ENCODE data around the gene GTPBP4. TPM values are rescaled to one million over a fixed set of nuclear protein-coding genes. Genes with fewer than 3 reads are reported as not detected.

The GTPBP4 gene
- total RNA-seq, 1 donor from 2014 or later = 14.1 TPM

DNA sequence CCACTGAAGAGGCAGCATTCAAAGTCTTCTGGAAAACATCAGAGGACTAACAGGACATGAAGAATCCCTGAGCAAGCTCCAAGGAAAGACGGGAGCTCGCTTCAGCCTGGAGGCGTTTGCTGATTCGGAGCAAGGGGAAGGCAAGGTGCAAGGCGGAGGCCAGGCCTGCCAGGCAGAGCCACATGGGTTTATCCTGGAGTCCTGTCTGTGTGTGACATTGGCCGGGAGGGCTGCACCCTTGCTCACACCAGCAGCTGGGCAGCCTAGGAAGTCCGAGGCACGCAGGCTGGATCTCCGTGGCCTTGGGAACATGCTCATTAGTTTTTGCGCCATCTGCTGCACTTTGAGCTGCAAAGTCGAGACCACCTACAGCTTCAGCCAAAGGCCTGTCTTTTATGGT lies 34.4 kb upstream of the GTPBP4 start:
- H3K4me3 ChIP-seq (ENCODE audit: low read length in 3 of 3) = no peak overlapping the region
- H3K27ac ChIP-seq (ENCODE audit: low read depth, low read length) = no peak overlapping the region
- peaks cover 0 to 11% (median 9%) of the 10 kb centered on the region in 3 donors for H3K27me3 ChIP-seq (ENCODE audit: control insufficient read depth in 3 of 3, insufficient read depth in 3 of 3, low read length in 3 of 3)
- no peak overlapping the region for H3K9ac ChIP-seq (ENCODE audit: low read depth in 1 of 3, low read length in 3 of 3)
- no peaks in the 10 kb centered on the region for H3K4me1 ChIP-seq (ENCODE audit: control insufficient read depth in 3 of 3, insufficient read depth in 3 of 3, low read length in 3 of 3)
- H3K36me3 ChIP-seq (ENCODE audit: control insufficient read depth in 3 of 3, insufficient read depth in 3 of 3, low read length in 3 of 3) = no peaks in the 10 kb centered on the region
- H3K9me3 ChIP-seq (ENCODE audit: control insufficient read depth in 3 of 3, low read length in 3 of 3) = no peaks in the 10 kb centered on the region

DNA sequence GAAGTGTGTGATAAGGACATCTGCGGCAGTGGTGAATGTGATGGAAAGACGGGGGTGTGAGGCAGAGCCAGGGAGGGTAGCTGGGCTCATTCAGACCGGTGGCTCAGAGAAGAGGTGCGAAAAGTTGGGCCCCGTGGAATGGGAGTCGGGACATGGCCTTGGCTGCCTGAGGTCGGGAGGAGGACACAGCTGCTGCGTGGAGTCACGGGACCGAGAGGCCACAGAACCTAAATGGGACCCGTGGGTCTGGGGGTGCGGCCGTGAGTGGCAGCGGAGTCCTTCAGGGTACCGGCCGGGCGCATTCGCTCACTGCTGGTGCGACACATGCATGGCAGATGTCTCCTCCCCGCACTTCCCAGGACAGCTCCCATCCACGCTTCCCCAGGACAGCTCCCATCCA lies 33.8 kb upstream of the GTPBP4 start:
- Histone ChIP-seq H3K4me3 (ENCODE audit: low read length in 3 of 3) (no peak overlapping the region), H3K4me1 (ENCODE audit: control insufficient read depth in 3 of 3, insufficient read depth in 3 of 3, low read length in 3 of 3) (no peaks in the 10 kb centered on the region), H3K27me3 (ENCODE audit: control insufficient read depth in 3 of 3, insufficient read depth in 3 of 3, low read length in 3 of 3) (peaks cover 0 to 13% (median 11%) of the 10 kb centered on the region in 3 donors), H3K36me3 (ENCODE audit: control insufficient read depth in 3 of 3, insufficient read depth in 3 of 3, low read length in 3 of 3) (no peaks in the 10 kb centered on the region), H3K9ac (ENCODE audit: low read depth in 1 of 3, low read length in 3 of 3) (no peak overlapping the region), H3K27ac (ENCODE audit: low read depth, low read length) (no peak overlapping the region), H3K9me3 (ENCODE audit: control insufficient read depth in 3 of 3, low read length in 3 of 3) (no peaks in the 10 kb centered on the region)

- no peak overlapping the region for H3K4me3 ChIP-seq (ENCODE audit: low read length in 3 of 3)
- peaks cover 0 to 13% (median 11%) of the 10 kb centered on the region in 3 donors for H3K27me3 ChIP-seq (ENCODE audit: control insufficient read depth in 3 of 3, insufficient read depth in 3 of 3, low read length in 3 of 3)
- H3K27ac ChIP-seq (ENCODE audit: low read depth, low read length) = no peak overlapping the region
- no peaks in the 10 kb centered on the region for H3K9me3 ChIP-seq (ENCODE audit: control insufficient read depth in 3 of 3, low read length in 3 of 3)
- H3K36me3 ChIP-seq (ENCODE audit: control insufficient read depth in 3 of 3, insufficient read depth in 3 of 3, low read length in 3 of 3) = no peaks in the 10 kb centered on the region
- H3K9ac ChIP-seq (ENCODE audit: low read depth in 1 of 3, low read length in 3 of 3) = no peak overlapping the region
- no peaks in the 10 kb centered on the region for H3K4me1 ChIP-seq (ENCODE audit: control insufficient read depth in 3 of 3, insufficient read depth in 3 of 3, low read length in 3 of 3)
Measured at GRCh38 chr10:955127-955819, 33.0 kb upstream of the GTPBP4 start.

DNA sequence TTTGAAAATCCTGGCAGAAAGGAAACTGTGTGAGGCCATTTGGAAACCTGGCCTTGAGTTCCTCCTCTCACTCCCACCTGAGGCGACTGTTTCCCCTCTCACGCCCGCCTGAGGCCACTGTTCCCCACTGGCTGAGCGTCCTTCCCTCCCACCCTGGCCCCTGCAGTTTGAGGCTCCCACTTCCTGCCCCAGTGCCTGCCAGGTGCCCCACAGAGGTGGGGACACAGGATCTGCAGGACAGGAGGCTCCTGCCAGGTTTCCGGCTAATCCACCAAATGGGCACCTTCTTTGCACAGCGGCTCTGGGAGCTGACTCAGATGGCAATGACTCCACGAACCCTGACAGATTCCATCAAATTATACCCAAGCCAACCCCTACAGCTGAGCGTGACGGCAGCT lies 32.4 kb upstream of the GTPBP4 start:
- no peak overlapping the region for H3K4me3 ChIP-seq (ENCODE audit: low read length in 3 of 3)
- H3K27me3 ChIP-seq (ENCODE audit: control insufficient read depth in 3 of 3, insufficient read depth in 3 of 3, low read length in 3 of 3) = peaks cover 0 to 13% (median 11%) of the 10 kb centered on the region in 3 donors
- H3K9me3 ChIP-seq (ENCODE audit: control insufficient read depth in 3 of 3, low read length in 3 of 3) = no peaks in the 10 kb centered on the region
- no peaks in the 10 kb centered on the region for H3K4me1 ChIP-seq (ENCODE audit: control insufficient read depth in 3 of 3, insufficient read depth in 3 of 3, low read length in 3 of 3)
- H3K36me3 ChIP-seq (ENCODE audit: control insufficient read depth in 3 of 3, insufficient read depth in 3 of 3, low read length in 3 of 3) = no peaks in the 10 kb centered on the region
- no peak overlapping the region for H3K27ac ChIP-seq (ENCODE audit: low read depth, low read length)
- no peak overlapping the region for H3K9ac ChIP-seq (ENCODE audit: low read depth in 1 of 3, low read length in 3 of 3)

DNA sequence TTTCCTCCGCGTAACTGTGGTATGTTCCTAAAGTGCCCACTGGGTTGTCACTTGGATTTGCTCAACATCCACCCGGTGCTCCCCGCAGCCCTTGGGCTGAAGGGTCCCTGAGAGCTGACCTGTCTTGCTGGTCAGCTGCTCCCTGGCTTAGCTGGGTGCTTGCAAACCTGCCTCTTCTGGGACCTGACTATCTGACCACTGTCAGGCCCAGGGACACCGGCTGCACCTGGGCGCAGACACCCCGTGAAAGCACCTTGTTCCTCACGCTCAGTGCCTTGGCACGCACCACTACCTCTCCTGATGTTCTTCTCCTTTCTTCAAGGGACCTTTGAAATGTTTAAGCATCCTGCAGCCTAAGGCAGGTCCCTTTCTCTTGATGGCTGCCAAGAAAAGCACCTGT lies 30.1 kb upstream of the GTPBP4 start:
- no peaks in the 10 kb centered on the region for H3K4me1 ChIP-seq (ENCODE audit: control insufficient read depth in 3 of 3, insufficient read depth in 3 of 3, low read length in 3 of 3)
- no peak overlapping the region for H3K27ac ChIP-seq (ENCODE audit: low read depth, low read length)
- no peak overlapping the region for H3K9ac ChIP-seq (ENCODE audit: low read depth in 1 of 3, low read length in 3 of 3)
- no peaks in the 10 kb centered on the region for H3K9me3 ChIP-seq (ENCODE audit: control insufficient read depth in 3 of 3, low read length in 3 of 3)
- H3K36me3 ChIP-seq (ENCODE audit: control insufficient read depth in 3 of 3, insufficient read depth in 3 of 3, low read length in 3 of 3) = no peaks in the 10 kb centered on the region
- no peak overlapping the region for H3K4me3 ChIP-seq (ENCODE audit: low read length in 3 of 3)
- H3K27me3 ChIP-seq (ENCODE audit: control insufficient read depth in 3 of 3, insufficient read depth in 3 of 3, low read length in 3 of 3) = peaks cover 0 to 13% (median 11%) of the 10 kb centered on the region in 3 donors

- peaks cover 0 to 13% (median 8%) of the 10 kb centered on the region in 3 donors for H3K27me3 ChIP-seq (ENCODE audit: control insufficient read depth in 3 of 3, insufficient read depth in 3 of 3, low read length in 3 of 3)
- H3K9me3 ChIP-seq (ENCODE audit: control insufficient read depth in 3 of 3, low read length in 3 of 3) = no peaks in the 10 kb centered on the region
- H3K27ac ChIP-seq (ENCODE audit: low read depth, low read length) = no peak overlapping the region
- no peak overlapping the region for H3K4me3 ChIP-seq (ENCODE audit: low read length in 3 of 3)
- H3K9ac ChIP-seq (ENCODE audit: low read depth in 1 of 3, low read length in 3 of 3) = no peak overlapping the region
- H3K4me1 ChIP-seq (ENCODE audit: control insufficient read depth in 3 of 3, insufficient read depth in 3 of 3, low read length in 3 of 3) = no peaks in the 10 kb centered on the region
- H3K36me3 ChIP-seq (ENCODE audit: control insufficient read depth in 3 of 3, insufficient read depth in 3 of 3, low read length in 3 of 3) = no peaks in the 10 kb centered on the region
Measured at GRCh38 chr10:958856-959255, 29.4 kb upstream of the GTPBP4 start.

DNA sequence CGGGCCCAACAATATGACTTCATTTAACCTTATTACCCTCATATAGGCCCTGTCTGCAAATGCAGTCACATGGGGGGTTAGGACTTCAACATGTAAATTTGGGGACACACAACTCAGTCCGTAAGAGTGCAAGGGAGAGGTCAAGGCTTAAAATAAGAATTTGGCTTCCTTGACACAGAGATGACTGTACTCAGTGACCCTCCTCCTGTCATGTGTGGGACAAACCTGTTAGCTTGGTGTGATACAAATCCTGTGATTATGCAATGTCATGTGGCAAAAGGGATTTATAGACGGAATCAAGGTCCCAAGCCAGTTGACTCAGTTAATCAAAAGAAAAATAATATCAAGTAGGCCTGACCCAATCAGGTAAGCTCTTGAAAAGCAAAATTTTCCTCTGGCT lies 25.9 kb upstream of the GTPBP4 start:
- Histone ChIP-seq H3K4me3 (ENCODE audit: low read length in 3 of 3) (no peak overlapping the region), H3K27ac (ENCODE audit: low read depth, low read length) (no peak overlapping the region), H3K4me1 (ENCODE audit: control insufficient read depth in 3 of 3, insufficient read depth in 3 of 3, low read length in 3 of 3) (no peaks in the 10 kb centered on the region)

GRCh38 chr10:963186-963585 lies 25.0 kb upstream of the GTPBP4 start:
- no peaks in the 10 kb centered on the region for H3K4me1 ChIP-seq (ENCODE audit: control insufficient read depth in 3 of 3, insufficient read depth in 3 of 3, low read length in 3 of 3)
- no peaks in the 10 kb centered on the region for H3K36me3 ChIP-seq (ENCODE audit: control insufficient read depth in 3 of 3, insufficient read depth in 3 of 3, low read length in 3 of 3)
- H3K27ac ChIP-seq (ENCODE audit: low read depth, low read length) = no peak overlapping the region
- peaks cover 0 to 10% (median 3%) of the 10 kb centered on the region in 3 donors for H3K27me3 ChIP-seq (ENCODE audit: control insufficient read depth in 3 of 3, insufficient read depth in 3 of 3, low read length in 3 of 3)
- H3K4me3 ChIP-seq (ENCODE audit: low read length in 3 of 3) = no peak overlapping the region
- H3K9ac ChIP-seq (ENCODE audit: low read depth in 1 of 3, low read length in 3 of 3) = no peak overlapping the region
- no peaks in the 10 kb centered on the region for H3K9me3 ChIP-seq (ENCODE audit: control insufficient read depth in 3 of 3, low read length in 3 of 3)

More for the DNA sequence above, 25.9 kb upstream of the GTPBP4 start:
- H3K9ac ChIP-seq (ENCODE audit: low read depth in 1 of 3, low read length in 3 of 3) = no peak overlapping the region
- H3K27me3 ChIP-seq (ENCODE audit: control insufficient read depth in 3 of 3, insufficient read depth in 3 of 3, low read length in 3 of 3) = peaks cover 0 to 13% (median 3%) of the 10 kb centered on the region in 3 donors
- H3K9me3 ChIP-seq (ENCODE audit: control insufficient read depth in 3 of 3, low read length in 3 of 3) = no peaks in the 10 kb centered on the region
- no peaks in the 10 kb centered on the region for H3K36me3 ChIP-seq (ENCODE audit: control insufficient read depth in 3 of 3, insufficient read depth in 3 of 3, low read length in 3 of 3)

DNA sequence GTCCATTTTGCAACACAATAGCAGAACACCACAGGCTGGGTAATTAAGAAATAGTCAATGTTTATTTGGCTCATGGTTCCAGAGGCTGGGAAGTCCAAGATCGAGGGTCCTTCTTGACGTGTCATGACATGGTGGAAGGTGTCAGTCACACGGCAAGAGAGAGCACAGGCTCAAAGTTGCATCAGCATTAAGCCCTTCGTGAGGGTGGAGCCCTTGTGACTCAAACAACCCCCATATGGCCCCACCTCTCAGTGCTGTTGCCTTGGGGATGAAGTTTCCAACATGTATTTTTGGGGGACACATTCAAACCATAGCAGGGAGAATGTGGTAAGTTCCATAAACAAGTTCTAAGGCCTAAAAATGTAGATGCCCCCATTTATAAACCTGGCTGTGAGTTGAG lies 24.6 kb upstream of the GTPBP4 start:
- H3K9ac ChIP-seq (ENCODE audit: low read depth in 1 of 3, low read length in 3 of 3) = no peak overlapping the region
- no peaks in the 10 kb centered on the region for H3K4me1 ChIP-seq (ENCODE audit: control insufficient read depth in 3 of 3, insufficient read depth in 3 of 3, low read length in 3 of 3)
- H3K27me3 ChIP-seq (ENCODE audit: control insufficient read depth in 3 of 3, insufficient read depth in 3 of 3, low read length in 3 of 3) = peaks cover 0 to 5% (median 2%) of the 10 kb centered on the region in 3 donors
- H3K36me3 ChIP-seq (ENCODE audit: control insufficient read depth in 3 of 3, insufficient read depth in 3 of 3, low read length in 3 of 3) = no peaks in the 10 kb centered on the region
- H3K27ac ChIP-seq (ENCODE audit: low read depth, low read length) = no peak overlapping the region
- H3K4me3 ChIP-seq (ENCODE audit: low read length in 3 of 3) = no peak overlapping the region
- H3K9me3 ChIP-seq (ENCODE audit: control insufficient read depth in 3 of 3, low read length in 3 of 3) = no peaks in the 10 kb centered on the region

GRCh38 chr10:964321-964987 lies 23.8 kb upstream of the GTPBP4 start:
- Histone ChIP-seq H3K27ac (ENCODE audit: low read depth, low read length) (no peak overlapping the region), H3K9ac (ENCODE audit: low read depth in 1 of 3, low read length in 3 of 3) (no peak overlapping the region), H3K27me3 (ENCODE audit: control insufficient read depth in 3 of 3, insufficient read depth in 3 of 3, low read length in 3 of 3) (no peaks in the 10 kb centered on the region), H3K4me3 (ENCODE audit: low read length in 3 of 3) (no peak overlapping the region), H3K36me3 (ENCODE audit: control insufficient read depth in 3 of 3, insufficient read depth in 3 of 3, low read length in 3 of 3) (no peaks in the 10 kb centered on the region), H3K9me3 (ENCODE audit: control insufficient read depth in 3 of 3, low read length in 3 of 3) (no peaks in the 10 kb centered on the region), H3K4me1 (ENCODE audit: control insufficient read depth in 3 of 3, insufficient read depth in 3 of 3, low read length in 3 of 3) (no peaks in the 10 kb centered on the region)

Data from skeletal muscle tissue (tissue), 4 donors.